ENCODE results near the gene ACSL6.

GRCh38 chr5:132003982-132004381 lies 7.5 kb downstream of the ACSL6 start:
- TF ChIP-seq CTCF (IDR thresholded peaks at IDR 0.05) (no peak), POLR2A (IDR thresholded peaks at IDR 0.05) (no peak)

Measured in uterus (tissue), 2 donors.